HG03432 (cell line): ENCODE measurements around the gene CNP.

ENCODE experiments used
- ATAC-seq: cut with Tn5 transposase; IDR thresholded peaks from one replicate; pipeline ENCODE4 v1.9.1; 2021; ENCODE audit warnings: mild to moderate bottlenecking, moderate library complexity; ENCODE audit not compliant: unreplicated experiment

Gene CNP

DNA sequence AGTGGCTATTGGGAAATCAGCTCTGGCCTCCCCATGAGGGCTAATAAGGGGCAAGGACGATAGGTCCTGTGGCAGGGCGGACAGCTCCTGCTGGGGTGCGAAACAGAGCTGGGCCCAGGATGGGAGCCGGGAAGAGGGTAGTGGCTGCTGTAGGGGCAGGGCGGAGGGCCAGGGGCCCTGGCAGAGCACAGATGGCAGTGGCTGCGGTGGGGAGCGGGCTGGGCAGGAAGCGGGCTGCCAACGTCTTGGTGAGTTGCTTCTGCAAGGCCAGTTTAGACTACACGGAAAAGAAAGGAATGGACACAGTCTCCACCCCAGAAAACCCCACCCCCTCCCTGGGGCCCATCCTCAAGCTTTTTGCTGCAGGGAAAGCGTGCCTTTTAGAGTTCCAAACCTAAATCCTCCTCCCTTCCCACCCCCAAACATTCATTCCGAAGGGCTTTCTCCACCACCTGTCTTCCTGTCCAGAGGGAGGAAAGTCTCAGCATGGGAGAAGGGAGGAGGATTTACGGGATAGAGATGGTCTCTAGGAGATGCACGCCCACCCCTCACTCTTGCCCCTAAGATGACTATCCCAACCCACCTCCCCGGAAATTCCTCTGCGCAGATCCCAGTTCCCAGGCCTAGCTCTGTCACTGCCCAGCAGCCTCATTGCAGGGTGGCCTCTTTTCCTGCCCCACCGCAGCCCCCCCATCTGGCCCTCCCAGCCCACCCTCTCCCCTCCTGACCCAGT, 60.4 kb downstream of the CNP start:
- ATAC-seq = no peak
